HG03175 (cell line): ENCODE measurements around the gene RBMS1.

ENCODE experiments used
- ATAC-seq: cut with Tn5 transposase; IDR thresholded peaks from one replicate; pipeline ENCODE4 v1.9.1; 2021; ENCODE audit warnings: mild to moderate bottlenecking, moderate library complexity; ENCODE audit not compliant: unreplicated experiment

RBMS1 gene

DNA sequence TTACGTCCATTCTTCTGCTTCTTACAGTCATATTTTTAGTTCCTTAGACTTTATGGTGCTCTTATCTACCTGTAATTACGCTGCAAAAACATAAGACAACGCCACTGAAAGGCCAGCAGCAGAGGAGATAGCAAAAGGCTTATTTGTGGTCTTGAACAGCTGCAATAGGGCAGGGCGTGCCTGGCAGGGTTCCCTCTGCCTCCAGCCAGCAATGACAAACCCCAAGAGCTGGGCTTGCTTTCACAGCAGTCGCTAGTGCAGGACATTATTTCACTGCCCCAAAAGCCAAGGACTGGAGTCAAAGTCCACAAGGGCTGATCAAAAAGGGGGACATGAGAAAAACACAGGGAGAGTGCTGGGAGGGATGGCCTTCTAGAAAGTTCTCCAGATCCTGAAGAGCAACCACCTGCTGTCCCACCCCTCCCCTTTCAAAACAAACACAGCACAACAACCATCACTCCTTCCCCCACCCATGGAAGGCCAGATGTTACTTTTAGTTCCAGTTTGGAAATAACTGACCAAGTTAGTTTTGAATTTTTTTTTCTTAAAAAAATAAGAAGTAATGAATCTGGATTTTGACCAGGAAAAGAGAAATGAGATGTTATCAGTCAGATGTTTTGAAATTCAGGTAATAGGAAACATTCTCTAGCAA lies 127.8 kb downstream of the RBMS1 start:
- no peak for ATAC-seq

DNA sequence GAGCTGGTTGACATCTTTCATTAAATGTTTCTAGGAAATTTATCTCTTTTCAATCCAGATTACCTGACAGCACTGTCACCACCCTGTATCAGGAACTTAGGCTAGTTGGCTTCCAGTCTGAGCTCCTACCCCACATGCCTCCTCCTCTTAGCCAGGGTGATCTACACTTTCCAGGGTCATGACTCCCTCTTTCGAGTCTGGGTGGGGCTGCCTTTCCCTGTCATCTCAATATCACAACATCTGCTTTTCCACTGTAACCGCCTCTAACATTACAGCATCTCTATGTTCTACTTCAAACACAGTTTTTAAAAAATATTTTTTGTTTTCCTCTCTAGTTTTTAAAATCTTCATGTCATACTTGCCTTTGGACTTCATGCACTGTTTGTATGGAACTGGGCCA lies 129.2 kb downstream of the RBMS1 start:
- no peak for ATAC-seq

DNA sequence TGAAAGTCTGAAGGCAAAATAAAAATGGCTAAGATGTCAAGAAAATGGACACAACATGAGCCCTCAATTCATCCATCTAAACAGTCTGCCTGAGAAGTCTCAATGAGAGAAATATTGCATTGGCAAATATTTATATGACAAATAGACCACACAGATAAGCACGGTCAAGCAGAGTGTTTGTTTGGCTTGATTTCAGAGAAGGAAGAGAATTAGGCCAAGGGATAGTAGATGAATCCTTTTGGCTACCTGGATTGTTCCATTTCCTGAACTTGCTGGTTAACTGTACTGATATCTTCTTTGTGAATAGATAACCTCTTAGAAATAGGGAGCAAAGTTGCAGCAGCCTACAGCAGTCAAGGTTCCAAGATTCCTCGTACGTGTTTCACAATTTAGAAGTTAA lies 129.6 kb downstream of the RBMS1 start:
- no peak for ATAC-seq

GRCh38 chr2:160363055-160363454 lies 130.6 kb downstream of the RBMS1 start:
- no peak for ATAC-seq

DNA sequence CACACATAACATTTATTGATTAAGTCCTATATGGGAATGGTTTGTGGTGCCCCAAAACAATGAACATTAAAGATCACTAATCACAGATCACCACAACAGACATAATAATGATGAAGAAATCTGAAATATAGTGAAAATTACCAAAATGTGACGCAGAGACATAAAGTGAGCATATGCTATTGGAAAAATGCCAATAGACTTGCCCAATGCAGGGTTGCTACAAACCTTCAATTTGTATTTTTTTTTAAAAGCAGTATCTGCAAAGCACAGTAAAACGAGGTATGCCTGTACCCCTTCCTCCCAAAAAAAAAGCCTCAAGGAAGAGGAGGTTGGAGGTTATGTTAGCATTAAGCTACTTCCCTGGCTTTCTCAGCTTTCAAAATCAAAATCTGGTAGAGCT lies 131.1 kb downstream of the RBMS1 start:
- no peak for ATAC-seq

GRCh38 chr2:160362018-160362417 lies 131.6 kb downstream of the RBMS1 start:
- no peak for ATAC-seq

GRCh38 chr2:160360089-160360757 lies 133.4 kb downstream of the RBMS1 start:
- ATAC-seq: no peak

GRCh38 chr2:160358046-160358445 lies 135.6 kb downstream of the RBMS1 start:
- ATAC-seq: no peak

DNA sequence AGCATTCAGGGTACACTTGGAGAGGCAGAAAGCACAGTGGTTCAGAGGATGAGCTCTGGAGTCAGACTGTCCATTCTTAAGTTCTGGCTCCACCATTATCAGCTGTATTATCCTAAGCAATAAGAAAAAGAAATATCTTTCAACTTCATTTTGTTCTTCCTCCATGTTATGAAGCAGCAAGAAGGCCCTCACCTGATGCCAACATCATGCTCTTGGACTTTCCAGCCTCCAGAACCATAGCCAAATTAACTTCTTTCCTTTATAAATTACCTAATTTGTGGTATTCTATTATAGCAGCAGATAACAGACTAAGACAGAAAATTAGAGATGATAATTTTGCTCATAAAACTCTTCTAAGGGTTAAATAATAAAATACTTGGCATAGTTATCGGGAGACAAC lies 137.1 kb downstream of the RBMS1 start:
- ATAC-seq: no peak

DNA sequence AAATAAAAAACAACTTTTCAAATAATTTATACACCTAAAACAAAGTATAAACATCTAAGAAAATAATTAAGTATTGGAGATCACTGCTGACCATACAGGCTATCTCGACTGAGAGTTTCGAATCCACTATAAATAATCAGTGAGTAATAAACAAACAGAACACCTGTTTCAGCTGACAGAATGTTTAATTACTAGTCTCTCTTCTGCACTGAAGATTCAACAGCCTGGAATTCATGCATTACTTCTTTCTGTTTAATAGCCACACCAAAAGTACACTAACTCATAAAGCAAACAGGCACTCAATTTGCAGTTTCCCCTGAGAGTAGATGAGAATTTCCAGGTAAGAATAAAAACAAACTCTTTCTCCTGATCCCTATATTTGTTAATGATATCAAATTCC lies 138.5 kb downstream of the RBMS1 start:
- no peak for ATAC-seq

GRCh38 chr2:160354677-160355076 lies 138.9 kb downstream of the RBMS1 start:
- ATAC-seq: no peak

- no peak for ATAC-seq
Observed at GRCh38 chr2:160353813-160354212, 139.8 kb downstream of the RBMS1 start.

GRCh38 chr2:160353166-160353565 lies 140.4 kb downstream of the RBMS1 start:
- ATAC-seq: no peak

GRCh38 chr2:160352500-160352899 lies 141.1 kb downstream of the RBMS1 start:
- ATAC-seq: no peak

GRCh38 chr2:160351956-160352355 lies 141.7 kb downstream of the RBMS1 start:
- no peak for ATAC-seq

GRCh38 chr2:160349306-160349705 lies 144.3 kb downstream of the RBMS1 start:
- ATAC-seq: no peak

- ATAC-seq: no peak
Observed at GRCh38 chr2:160347269-160347863, 146.2 kb downstream of the RBMS1 start.

GRCh38 chr2:160345071-160345764 lies 148.4 kb downstream of the RBMS1 start:
- no peak for ATAC-seq

DNA sequence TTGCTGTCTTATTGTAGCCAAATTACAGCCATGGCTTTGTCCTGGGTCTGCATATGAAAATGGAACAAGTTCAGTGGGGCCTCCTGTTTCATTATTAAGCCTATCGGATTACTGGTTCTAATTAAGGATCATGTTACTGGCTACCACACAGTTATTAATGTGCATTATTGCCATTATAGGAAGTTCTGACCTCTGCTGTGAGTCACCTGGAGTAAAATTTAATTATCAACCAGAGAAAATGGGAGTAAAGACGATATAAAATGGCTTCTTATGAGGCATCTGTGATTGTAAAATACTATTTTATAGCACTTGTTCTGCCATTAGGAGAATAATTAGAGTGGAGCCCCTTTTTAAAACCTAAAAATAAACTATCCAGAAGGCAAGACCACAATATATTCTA lies 150.2 kb downstream of the RBMS1 start:
- ATAC-seq: no peak

DNA sequence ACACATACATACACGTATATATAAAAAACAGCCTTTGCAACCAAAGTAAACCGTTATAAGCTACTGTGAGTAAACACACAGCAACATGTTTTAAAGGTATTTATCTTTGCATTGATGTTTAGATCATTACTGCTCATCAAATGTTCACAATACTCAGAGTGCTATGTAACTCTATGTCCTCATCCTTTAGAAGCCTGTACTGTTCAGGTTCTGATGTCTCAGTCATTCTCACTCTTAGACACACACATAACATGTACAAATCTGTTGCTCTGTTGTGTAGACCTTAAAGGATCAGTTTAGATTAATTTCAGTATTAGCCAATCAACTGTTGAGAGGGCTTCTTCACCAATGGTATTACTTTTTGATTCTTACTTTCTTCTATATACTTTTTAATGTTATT lies 153.9 kb downstream of the RBMS1 start:
- ATAC-seq: no peak

DNA sequence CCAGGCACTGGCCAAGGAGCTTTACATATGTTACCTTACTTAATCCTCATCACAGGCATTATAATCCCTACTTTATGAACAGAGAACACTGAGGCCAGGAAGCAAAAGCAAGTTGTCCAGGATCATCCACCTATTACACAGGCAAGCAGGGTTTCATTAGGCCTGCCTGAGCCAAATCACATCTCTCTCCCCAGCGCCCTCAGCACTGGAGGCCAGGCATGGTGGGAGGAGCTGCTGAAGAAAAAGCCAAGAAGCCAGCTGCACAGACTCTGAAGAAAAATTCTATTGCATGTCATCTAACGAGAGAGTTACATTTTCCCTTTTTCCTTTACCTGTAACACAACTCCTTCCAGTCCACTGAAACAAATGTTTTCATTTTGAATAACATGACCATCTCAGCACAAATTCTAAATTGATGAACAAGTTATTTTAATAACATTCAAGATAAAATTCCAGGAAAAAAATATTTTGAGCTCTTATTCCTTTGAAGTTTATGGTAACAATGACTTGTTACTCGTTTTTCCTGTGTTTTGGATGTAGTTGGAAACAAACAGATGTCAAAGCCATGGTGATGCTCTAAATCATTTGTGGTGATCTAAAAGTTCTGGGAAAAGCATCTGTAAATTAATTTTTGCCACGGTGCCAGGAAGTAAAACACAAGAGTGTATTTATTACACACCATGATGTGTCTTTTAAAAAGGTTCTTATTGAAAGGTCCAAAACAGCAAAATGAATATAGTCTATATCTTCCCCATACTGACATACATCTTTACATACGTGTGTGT lies 154.5 kb downstream of the RBMS1 start:
- no peak for ATAC-seq
